WTC11 (cell line): ENCODE measurements around the gene PRF1. TPM values are rescaled to one million over a fixed set of nuclear protein-coding genes. Genes with fewer than 3 reads are reported as not detected.

Experiments
- ATAC-seq: fragments of 200-7000 bp; cut with Tn5 transposase; 2 replicates; pipeline ENCODE4 v1.10.0; 2021; ENCODE audit warnings: mild to moderate bottlenecking, moderate library complexity
- CTCF ChIA-PET: fragments of 300-600 bp; sonication (Branson Sonifier 250); formaldehyde crosslinking; loops from one replicate; lab custom pipeline; 2021; ENCODE audit warnings: antibody characterized with exemption; lab: Charles Lee
- POLR2A ChIA-PET: fragments of 350-600 bp; sonication (Branson Sonifier 250); formaldehyde crosslinking; loops from one replicate; lab custom pipeline; 2021; ENCODE audit warnings: antibody characterized with exemption; lab: Charles Lee
- DNase-seq: peaks from one replicate; pipeline ENCODE4 v3.0.0; 2021; ENCODE audit warnings: low spot score
- H3K27ac Mint-ChIP-seq: 2 replicates; pipeline ENCODE4 v1.8.0; 2021; ENCODE audit warnings: mixed read lengths
- H3K27me3 Mint-ChIP-seq: 2 replicates; pipeline ENCODE4 v1.8.0; 2021; ENCODE audit warnings: low read depth, mild to moderate bottlenecking, moderate library complexity, mixed read lengths
- H3K36me3 Mint-ChIP-seq: 2 replicates; pipeline ENCODE4 v1.8.0; 2021; ENCODE audit warnings: mixed read lengths
- H3K4me1 Mint-ChIP-seq: 2 replicates; pipeline ENCODE4 v1.8.0; 2022; ENCODE audit warnings: mixed read lengths
- H3K4me3 Mint-ChIP-seq: 2 replicates; pipeline ENCODE4 v1.8.0; 2021; ENCODE audit warnings: mild to moderate bottlenecking, moderate library complexity, mixed read lengths
- H3K9me3 Mint-ChIP-seq: 2 replicates; pipeline ENCODE4 v1.8.0; 2021; ENCODE audit warnings: mixed read lengths
- CDX4 ChIP-seq: fragments of 250-450 bp; sonication (Bioruptor Pico); IDR thresholded peaks from 2 replicates; pipeline ENCODE4 v1.9.0; 2021; ENCODE audit warnings: moderate library complexity, mild to moderate bottlenecking, inconsistent platforms, borderline replicate concordance
- CREB1 ChIP-seq: sonication (generic); formaldehyde crosslinking; IDR thresholded peaks from 2 replicates; pipeline ENCODE4 v1.8.0; 2023; ENCODE audit warnings: mild to moderate bottlenecking, missing genetic modification reagents
- ELF4 ChIP-seq: sonication (generic); formaldehyde crosslinking; IDR thresholded peaks from 2 replicates; pipeline ENCODE4 v1.8.1; 2022; ENCODE audit warnings: low read depth, mild to moderate bottlenecking, moderate library complexity, missing genetic modification reagents
- FOXP1 ChIP-seq: sonication (generic); formaldehyde crosslinking; IDR thresholded peaks from 2 replicates; pipeline ENCODE4 v1.8.0; 2022; ENCODE audit warnings: missing genetic modification reagents, mild to moderate bottlenecking, moderate library complexity, borderline replicate concordance
- GRHL2 ChIP-seq: fragments of 250-450 bp; sonication (Bioruptor Pico); IDR thresholded peaks from 2 replicates; pipeline ENCODE4 v1.8.0; 2022; ENCODE audit warnings: mild to moderate bottlenecking, moderate library complexity; ENCODE audit not compliant: insufficient replicate concordance, severe bottlenecking
- IRF2 ChIP-seq: sonication (generic); formaldehyde crosslinking; IDR thresholded peaks from 2 replicates; pipeline ENCODE4 v1.8.0; 2022; ENCODE audit warnings: low read depth, missing genetic modification reagents, borderline replicate concordance
- MXD4 ChIP-seq: fragments of 250-450 bp; sonication (Bioruptor Pico); IDR thresholded peaks from 2 replicates; pipeline ENCODE4 v1.8.0; 2021; ENCODE audit warnings: mild to moderate bottlenecking, moderate library complexity, borderline replicate concordance
- MYBL2 ChIP-seq: sonication (generic); formaldehyde crosslinking; IDR thresholded peaks from 2 replicates; pipeline ENCODE4 v1.8.1; 2023; ENCODE audit warnings: mild to moderate bottlenecking, moderate library complexity, missing genetic modification reagents
- NFATC4 ChIP-seq: fragments of 250-450 bp; sonication (Bioruptor Pico); IDR thresholded peaks from 2 replicates; pipeline ENCODE4 v1.9.0; 2021; ENCODE audit warnings: mild to moderate bottlenecking
- NFE2L1 ChIP-seq: sonication (generic); formaldehyde crosslinking; IDR thresholded peaks from 2 replicates; pipeline ENCODE4 v1.8.1; 2023; ENCODE audit warnings: missing genetic modification reagents
- NFYB ChIP-seq: sonication (generic); formaldehyde crosslinking; conservative IDR thresholded peaks from 2 replicates; pipeline ENCODE4 v1.8.0; 2022; ENCODE audit warnings: low read depth, missing genetic modification reagents
- NR1H2 ChIP-seq: sonication (generic); formaldehyde crosslinking; IDR thresholded peaks from 2 replicates; pipeline ENCODE4 v1.9.0; 2021; ENCODE audit warnings: mild to moderate bottlenecking, moderate library complexity, missing genetic modification reagents
- PREB ChIP-seq: sonication (generic); formaldehyde crosslinking; IDR thresholded peaks from 2 replicates; pipeline ENCODE4 v1.8.1; 2022; ENCODE audit warnings: mild to moderate bottlenecking, missing genetic modification reagents, moderate library complexity, borderline replicate concordance
- SMAD4 ChIP-seq: sonication (generic); formaldehyde crosslinking; IDR thresholded peaks from 2 replicates; pipeline ENCODE4 v1.8.0; 2022; ENCODE audit warnings: mild to moderate bottlenecking, missing genetic modification reagents
- ZNF138 ChIP-seq: sonication (generic); formaldehyde crosslinking; conservative IDR thresholded peaks from 2 replicates; pipeline ENCODE4 v1.8.1; 2022; ENCODE audit warnings: mild to moderate bottlenecking, moderate library complexity, missing genetic modification reagents
- ZNF671 ChIP-seq: fragments of 250-450 bp; sonication (Bioruptor Pico); IDR thresholded peaks from 2 replicates; pipeline ENCODE4 v1.8.0; 2021; ENCODE audit warnings: mild to moderate bottlenecking
- total RNA-seq: library from RNA; stranded (reverse); gene quantifications from 3 replicates; pipeline ENCODE4 v1.2.3, GENCODE V29; 2021
- TF ChIP-seq, protein P1 (sequence below): sonication (generic); formaldehyde crosslinking; IDR thresholded peaks from 2 replicates; pipeline ENCODE4 v1.8.1; 2022; ENCODE audit warnings: low read depth, missing genetic modification reagents, borderline replicate concordance
- TF ChIP-seq, protein P2 (sequence below): fragments of 250-450 bp; sonication (Bioruptor Pico); IDR thresholded peaks from 2 replicates; pipeline ENCODE4 v1.9.0; 2021; ENCODE audit warnings: mild to moderate bottlenecking
- TF ChIP-seq, protein P3 (sequence below): sonication (generic); formaldehyde crosslinking; IDR thresholded peaks from 2 replicates; pipeline ENCODE4 v1.8.0; 2023; ENCODE audit warnings: missing genetic modification reagents

PRF1 gene
- total RNA-seq, 1 experiment from 2014 or later = 0.11 TPM

DNA sequence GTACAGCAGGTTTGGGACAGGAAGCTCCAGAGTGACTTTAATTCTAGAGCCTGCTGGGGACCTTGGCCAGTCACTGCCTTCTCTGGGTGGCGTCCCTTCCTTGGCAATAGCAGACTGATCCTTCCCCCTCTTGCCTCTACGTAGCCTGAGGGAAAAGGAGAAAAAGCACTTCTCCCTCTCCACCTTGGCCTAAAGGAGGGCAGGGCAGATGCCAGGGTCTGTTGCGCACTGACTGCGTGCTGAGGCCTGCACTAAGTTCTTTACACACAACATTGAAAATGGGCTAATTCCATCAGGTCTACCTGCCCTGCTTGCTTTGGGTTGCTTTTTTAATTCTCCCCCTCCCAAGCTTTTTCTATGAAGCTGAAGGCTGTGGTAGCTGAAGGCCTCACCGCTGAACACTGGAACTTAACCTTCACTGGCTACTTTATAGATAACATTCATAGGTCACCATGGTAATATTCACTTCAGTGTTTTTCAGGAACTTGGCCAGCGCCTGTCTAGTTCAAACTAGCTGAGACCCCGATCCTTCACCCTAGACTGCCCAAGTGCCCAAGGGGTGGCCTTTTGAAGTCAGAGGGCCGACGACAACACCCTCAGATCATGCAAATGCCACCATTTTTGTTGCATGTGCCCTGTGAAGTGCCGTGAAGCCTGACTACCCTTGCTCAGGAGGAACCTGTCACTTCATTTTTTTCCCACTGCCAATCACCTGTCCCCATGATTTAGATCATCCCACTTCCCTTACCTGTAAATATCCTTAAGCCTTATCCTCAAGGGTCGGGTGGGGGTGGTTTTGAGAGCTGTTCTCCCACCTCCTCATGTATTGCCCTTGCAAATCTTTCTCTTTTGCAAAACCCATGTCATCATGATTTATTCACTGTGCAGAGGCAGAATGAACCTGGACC, 28.7 kb downstream of the PRF1 start:
- Mint-ChIP-seq H3K36me3 (no peaks in the 10 kb centered on the region), H3K27ac (no peak overlapping the region; the same call in 1 of the 2 replicates), H3K4me1 (no peaks in the 10 kb centered on the region), H3K27me3 (no peaks in the 10 kb centered on the region), H3K9me3 (peaks cover 6% of the 10 kb centered on the region; the same call in 1 of the 2 replicates), H3K4me3 (no peak overlapping the region)
- POLR2A ChIA-PET = no interaction called here
- ATAC-seq (no peak), DNase-seq (no peak)
- CTCF ChIA-PET = interaction anchor here (1.4 kb wide), 1 partner anchor 22 kb away, joined by 3 read pairs; no protein-coding TSS in a partner anchor
- TF ChIP-seq NR1H2 (CRISPR knock-in tag) = no peak
- no peak for TF ChIP-seq ELF4 (CRISPR knock-in tag)
- no peak for TF ChIP-seq SMAD4
- no peak for TF ChIP-seq CREB1 (CRISPR knock-in tag)
- no peak for TF ChIP-seq IRF2
- TF ChIP-seq CDX4 (CRISPR knock-in tag) = no peak
- TF ChIP-seq NFYB (CRISPR knock-in tag) = no peak
- TF ChIP-seq MXD4 (CRISPR knock-in tag) = no peak
- TF ChIP-seq, protein P1, sequence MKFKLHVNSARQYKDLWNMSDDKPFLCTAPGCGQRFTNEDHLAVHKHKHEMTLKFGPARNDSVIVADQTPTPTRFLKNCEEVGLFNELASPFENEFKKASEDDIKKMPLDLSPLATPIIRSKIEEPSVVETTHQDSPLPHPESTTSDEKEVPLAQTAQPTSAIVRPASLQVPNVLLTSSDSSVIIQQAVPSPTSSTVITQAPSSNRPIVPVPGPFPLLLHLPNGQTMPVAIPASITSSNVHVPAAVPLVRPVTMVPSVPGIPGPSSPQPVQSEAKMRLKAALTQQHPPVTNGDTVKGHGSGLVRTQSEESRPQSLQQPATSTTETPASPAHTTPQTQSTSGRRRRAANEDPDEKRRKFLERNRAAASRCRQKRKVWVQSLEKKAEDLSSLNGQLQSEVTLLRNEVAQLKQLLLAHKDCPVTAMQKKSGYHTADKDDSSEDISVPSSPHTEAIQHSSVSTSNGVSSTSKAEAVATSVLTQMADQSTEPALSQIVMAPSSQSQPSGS = no peak
- TF ChIP-seq PREB (CRISPR knock-in tag) = no peak
- TF ChIP-seq, protein P2, sequence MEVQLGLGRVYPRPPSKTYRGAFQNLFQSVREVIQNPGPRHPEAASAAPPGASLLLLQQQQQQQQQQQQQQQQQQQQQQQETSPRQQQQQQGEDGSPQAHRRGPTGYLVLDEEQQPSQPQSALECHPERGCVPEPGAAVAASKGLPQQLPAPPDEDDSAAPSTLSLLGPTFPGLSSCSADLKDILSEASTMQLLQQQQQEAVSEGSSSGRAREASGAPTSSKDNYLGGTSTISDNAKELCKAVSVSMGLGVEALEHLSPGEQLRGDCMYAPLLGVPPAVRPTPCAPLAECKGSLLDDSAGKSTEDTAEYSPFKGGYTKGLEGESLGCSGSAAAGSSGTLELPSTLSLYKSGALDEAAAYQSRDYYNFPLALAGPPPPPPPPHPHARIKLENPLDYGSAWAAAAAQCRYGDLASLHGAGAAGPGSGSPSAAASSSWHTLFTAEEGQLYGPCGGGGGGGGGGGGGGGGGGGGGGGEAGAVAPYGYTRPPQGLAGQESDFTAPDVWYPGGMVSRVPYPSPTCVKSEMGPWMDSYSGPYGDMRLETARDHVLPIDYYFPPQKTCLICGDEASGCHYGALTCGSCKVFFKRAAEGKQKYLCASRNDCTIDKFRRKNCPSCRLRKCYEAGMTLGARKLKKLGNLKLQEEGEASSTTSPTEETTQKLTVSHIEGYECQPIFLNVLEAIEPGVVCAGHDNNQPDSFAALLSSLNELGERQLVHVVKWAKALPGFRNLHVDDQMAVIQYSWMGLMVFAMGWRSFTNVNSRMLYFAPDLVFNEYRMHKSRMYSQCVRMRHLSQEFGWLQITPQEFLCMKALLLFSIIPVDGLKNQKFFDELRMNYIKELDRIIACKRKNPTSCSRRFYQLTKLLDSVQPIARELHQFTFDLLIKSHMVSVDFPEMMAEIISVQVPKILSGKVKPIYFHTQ (CRISPR knock-in tag) = no peak
- no peak for TF ChIP-seq MYBL2 (CRISPR knock-in tag)
- TF ChIP-seq GRHL2 (CRISPR knock-in tag) = no peak
- TF ChIP-seq NFATC4 (CRISPR knock-in tag) = no peak
- no peak for TF ChIP-seq NFE2L1 (CRISPR knock-in tag)
- no peak for TF ChIP-seq FOXP1
- no peak for TF ChIP-seq ZNF671
- TF ChIP-seq, protein P3, sequence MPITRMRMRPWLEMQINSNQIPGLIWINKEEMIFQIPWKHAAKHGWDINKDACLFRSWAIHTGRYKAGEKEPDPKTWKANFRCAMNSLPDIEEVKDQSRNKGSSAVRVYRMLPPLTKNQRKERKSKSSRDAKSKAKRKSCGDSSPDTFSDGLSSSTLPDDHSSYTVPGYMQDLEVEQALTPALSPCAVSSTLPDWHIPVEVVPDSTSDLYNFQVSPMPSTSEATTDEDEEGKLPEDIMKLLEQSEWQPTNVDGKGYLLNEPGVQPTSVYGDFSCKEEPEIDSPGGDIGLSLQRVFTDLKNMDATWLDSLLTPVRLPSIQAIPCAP = no peak
- no peak for TF ChIP-seq ZNF138
